ENCODE results near the gene PAX5. TPM values are rescaled to one million over a fixed set of nuclear protein-coding genes. Genes with fewer than 3 reads are reported as not detected.

Gene PAX5
- total and polyA plus RNA-seq, 2 of the 13 experiments (the other 11 are each of a cell fraction or from before 2014, with no cell fraction given): not detected

DNA sequence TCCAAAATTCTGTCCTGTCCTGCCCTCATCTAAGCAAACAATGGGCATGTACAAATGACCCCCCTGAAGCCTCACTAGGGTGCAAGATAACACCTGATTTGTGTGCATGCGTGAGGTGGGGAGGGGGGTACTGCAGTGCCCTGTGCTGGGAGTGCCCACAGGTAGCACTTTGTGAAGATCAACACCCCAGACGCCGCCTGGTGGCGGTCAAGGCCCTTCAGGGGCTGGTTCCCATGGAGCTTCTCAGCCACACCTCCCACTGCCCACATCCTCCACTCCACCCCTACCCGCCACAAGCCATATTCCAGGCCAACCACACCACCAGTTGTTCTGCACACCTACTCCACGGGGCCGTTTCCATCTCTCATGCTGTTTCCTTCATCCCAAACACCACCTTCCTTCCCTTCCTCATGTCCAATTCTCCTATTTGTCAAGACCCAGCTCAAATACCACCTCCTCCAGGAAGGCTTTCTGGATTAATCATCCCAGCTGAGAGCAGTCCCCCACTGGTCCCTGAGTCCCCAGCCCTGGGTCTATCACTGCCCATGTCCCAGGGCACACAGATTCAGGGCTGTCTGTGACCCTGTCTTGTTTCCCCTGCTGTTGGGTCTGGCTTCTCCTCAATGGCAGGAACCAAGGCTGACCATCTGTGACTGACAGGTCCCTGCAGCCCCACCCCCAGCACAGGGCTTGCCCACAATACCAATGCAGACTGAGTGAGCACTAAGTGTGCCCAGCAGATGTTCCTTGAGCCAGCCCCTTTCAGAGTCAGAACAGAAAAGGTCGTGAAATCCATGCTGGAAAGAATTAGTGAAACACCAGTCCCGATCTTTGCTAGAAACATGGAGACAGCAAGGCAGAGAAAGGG is 178.4 kb downstream of the PAX5 start (continued):
- TF ChIP-seq HINFP (CRISPR knock-in tag; IDR thresholded peaks at IDR 0.05; ENCODE audit: low read depth) (no peak), ZBTB3 (CRISPR knock-in tag; IDR thresholded peaks at IDR 0.05; ENCODE audit: borderline replicate concordance, low read depth) (no peak), SP5 (CRISPR knock-in tag; IDR thresholded peaks at IDR 0.05; ENCODE audit: borderline replicate concordance, low read depth) (peak; percentile 18; the same call in 1 of the 2 replicates), RAD21 (CRISPR knock-in tag; IDR thresholded peaks at IDR 0.05) (0 out of 2 replicates have a peak, but pooled peaks have one; percentile 51), GRHL1 (CRISPR knock-in tag; conservative IDR thresholded peaks at IDR 0.05) (no peak), IKZF1 (IDR thresholded peaks at IDR 0.05) (no peak), RELA (CRISPR knock-in tag; IDR thresholded peaks at IDR 0.05) (no peak), BCL3 (CRISPR knock-in tag; IDR thresholded peaks at IDR 0.05) (no peak), ZSCAN25 (CRISPR knock-in tag; IDR thresholded peaks at IDR 0.05) (0 out of 2 replicates have a peak, but pooled peaks have one; percentile 1), ZNF556 (CRISPR knock-in tag; IDR thresholded peaks at IDR 0.05; ENCODE audit: borderline replicate concordance) (no peak), GATAD1 (CRISPR knock-in tag; IDR thresholded peaks at IDR 0.05) (no peak), ZBTB2 (CRISPR knock-in tag; IDR thresholded peaks at IDR 0.05; ENCODE audit: low read depth) (no peak), PRDM4 (CRISPR knock-in tag; IDR thresholded peaks at IDR 0.05; ENCODE audit: borderline replicate concordance) (no peak), PCBP1 (IDR thresholded peaks at IDR 0.05; ENCODE audit: borderline replicate concordance, low read depth, low read length) (0 out of 2 replicates have a peak, but pooled peaks have one; percentile 17), AKAP8 (CRISPR knock-in tag; IDR thresholded peaks at IDR 0.05) (no peak)
- TF ChIP-seq, protein P1, sequence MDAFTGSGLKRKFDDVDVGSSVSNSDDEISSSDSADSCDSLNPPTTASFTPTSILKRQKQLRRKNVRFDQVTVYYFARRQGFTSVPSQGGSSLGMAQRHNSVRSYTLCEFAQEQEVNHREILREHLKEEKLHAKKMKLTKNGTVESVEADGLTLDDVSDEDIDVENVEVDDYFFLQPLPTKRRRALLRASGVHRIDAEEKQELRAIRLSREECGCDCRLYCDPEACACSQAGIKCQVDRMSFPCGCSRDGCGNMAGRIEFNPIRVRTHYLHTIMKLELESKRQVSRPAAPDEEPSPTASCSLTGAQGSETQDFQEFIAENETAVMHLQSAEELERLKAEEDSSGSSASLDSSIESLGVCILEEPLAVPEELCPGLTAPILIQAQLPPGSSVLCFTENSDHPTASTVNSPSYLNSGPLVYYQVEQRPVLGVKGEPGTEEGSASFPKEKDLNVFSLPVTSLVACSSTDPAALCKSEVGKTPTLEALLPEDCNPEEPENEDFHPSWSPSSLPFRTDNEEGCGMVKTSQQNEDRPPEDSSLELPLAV (CRISPR knock-in tag; conservative IDR thresholded peaks at IDR 0.05; ENCODE audit: low read depth): no peak

Data from HepG2 (cell line).